Large intestine (tissue), 3 donors: ENCODE results near the gene SIGMAR1. TPM values are rescaled to one million over a fixed set of nuclear protein-coding genes. Genes with fewer than 3 reads are reported as not detected.

Experiments used
- DNase-seq, 2 donors: peaks; one replicate each; pipeline versions ENCODE4 v3.0.0 to v3.0.0-alpha.2; 2013
- H3K27ac ChIP-seq: one replicate; pipeline ENCODE4 v1.5.1; 2013; ENCODE audit warnings: low read length
- H3K27me3 ChIP-seq: 2 replicates; pipeline ENCODE4 v1.6.1; 2013; ENCODE audit warnings: low read length; ENCODE audit not compliant: control insufficient read depth, insufficient read depth
- H3K36me3 ChIP-seq: 2 replicates; pipeline ENCODE4 v1.6.1; 2013; ENCODE audit warnings: low read length; ENCODE audit not compliant: control insufficient read depth, insufficient read depth
- H3K4me1 ChIP-seq: one replicate; pipeline ENCODE4 v1.6.1; 2013; ENCODE audit warnings: low read length; ENCODE audit not compliant: control insufficient read depth, insufficient read depth
- H3K4me3 ChIP-seq: one replicate; pipeline ENCODE4 v1.5.1; 2013; ENCODE audit warnings: low read length
- H3K9me3 ChIP-seq: one replicate; pipeline ENCODE4 v1.6.1; 2013; ENCODE audit warnings: mild to moderate bottlenecking, low read depth, low read length, moderate library complexity; ENCODE audit not compliant: control insufficient read depth
- WGBS: methylation state at CpG from one replicate; pipeline ENCODE4 v1.1.5; 2013; ENCODE audit warnings: low lambda C conversion rate; ENCODE audit not compliant: insufficient coverage; 5-methylcytosine and 5-hydroxymethylcytosine counted together
- polyA plus RNA-seq: library from polyadenylated mRNA; unstranded; fragments of 120-200 nt; gene quantifications from one replicate; pipeline ENCODE4 v1.2.1, GENCODE V29; 2013

The SIGMAR1 gene
- polyA plus RNA-seq, 1 donor, result 79.9 TPM

DNA sequence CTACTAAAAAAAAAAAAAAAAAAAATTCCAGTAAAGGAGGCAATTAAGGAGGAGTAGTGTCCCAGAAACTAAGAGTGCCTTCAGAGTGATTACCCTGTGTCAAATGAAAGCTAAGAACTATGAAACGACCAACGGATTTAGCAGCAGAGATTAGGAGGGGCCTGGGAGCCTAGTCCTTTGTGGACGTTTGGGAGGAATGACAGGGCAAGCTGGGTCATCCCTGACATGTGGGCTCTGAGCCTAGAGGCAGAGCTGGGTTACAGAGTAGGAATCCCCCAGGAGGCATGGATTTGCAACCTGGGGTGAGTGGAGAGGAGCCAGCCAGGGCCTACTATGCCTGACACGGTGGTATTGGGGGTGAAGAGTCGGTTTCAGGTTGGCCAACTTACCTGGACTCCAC lies 4.4 kb downstream of the SIGMAR1 start:
- H3K4me1 ChIP-seq, result peaks cover 20% of the 10 kb centered on the region
- no peak for DNase-seq
- H3K27me3 ChIP-seq, result peaks cover 28% of the 10 kb centered on the region
- H3K9me3 ChIP-seq, result no peaks in the 10 kb centered on the region
- peaks cover 11% of the 10 kb centered on the region for H3K36me3 ChIP-seq
- no peak overlapping the region for H3K4me3 ChIP-seq
- no peak overlapping the region for H3K27ac ChIP-seq
- WGBS, result no CpG with 5 or more reads among the region's 5 CpGs

DNA sequence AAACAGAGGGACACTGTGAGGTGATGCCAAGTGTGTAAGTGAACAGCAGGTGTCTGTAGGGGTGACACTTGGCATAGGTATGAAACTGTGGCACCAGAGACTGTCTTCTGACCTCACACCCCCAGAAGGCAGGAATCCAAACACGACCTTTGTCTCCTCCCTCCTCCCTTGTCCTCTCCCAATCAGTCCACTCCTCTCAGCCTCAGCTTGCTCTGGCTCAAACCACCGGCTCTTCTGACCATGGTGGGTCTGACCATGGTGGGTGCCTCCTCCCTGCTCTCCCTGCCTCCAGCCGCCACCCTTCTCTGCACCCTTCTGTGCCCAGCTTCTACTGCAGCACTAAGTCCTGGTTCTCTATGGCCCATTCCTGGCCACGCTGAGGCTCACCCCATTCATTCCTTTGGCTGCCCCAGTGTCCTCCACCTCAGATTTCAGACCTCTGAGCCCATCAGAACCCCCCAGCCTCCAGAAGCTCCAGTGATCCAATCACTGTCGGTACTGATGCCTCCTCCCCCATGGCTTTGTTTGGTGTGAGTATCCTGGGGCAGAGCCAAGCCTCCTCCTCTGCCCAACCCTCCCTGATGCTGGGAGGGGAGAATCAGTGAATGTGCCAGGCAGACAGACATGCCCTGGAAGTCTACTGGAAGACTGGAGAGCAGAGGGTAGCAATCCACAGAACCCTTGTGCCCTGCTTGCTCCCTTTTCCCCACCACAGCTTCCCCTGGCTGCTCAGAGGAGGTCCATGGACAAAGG lies 7.0 kb downstream of the SIGMAR1 start:
- H3K4me1 ChIP-seq, result peaks cover 17% of the 10 kb centered on the region
- H3K4me3 ChIP-seq, result no peak overlapping the region
- no peak overlapping the region for H3K27ac ChIP-seq
- DNase-seq, result peak in 1 of 2 donors; percentile 46
- WGBS, result no CpG with 5 or more reads among the region's 5 CpGs
- peaks cover 5% of the 10 kb centered on the region for H3K9me3 ChIP-seq
- H3K36me3 ChIP-seq, result peaks cover 10% of the 10 kb centered on the region
- peaks cover 54% of the 10 kb centered on the region for H3K27me3 ChIP-seq

DNA sequence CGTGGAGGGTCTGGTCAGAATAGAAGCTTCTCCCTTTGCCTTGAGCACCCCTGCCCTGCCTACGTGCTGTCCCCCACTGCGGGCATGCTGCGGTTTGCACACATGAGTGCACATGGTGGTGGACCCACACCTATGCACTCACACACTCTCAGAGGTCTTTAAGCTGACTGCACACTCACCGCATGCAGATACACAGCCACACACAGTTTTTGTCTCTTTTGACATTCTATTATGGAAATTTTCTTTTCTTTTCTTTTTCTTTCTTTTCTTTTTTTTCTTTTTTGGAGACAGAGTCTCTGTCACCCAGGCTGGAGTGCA lies 8.1 kb downstream of the SIGMAR1 start:
- Histone ChIP-seq H3K9me3 (peaks cover 6% of the 10 kb centered on the region), H3K27ac (no peak overlapping the region), H3K36me3 (no peaks in the 10 kb centered on the region), H3K27me3 (peaks cover 65% of the 10 kb centered on the region), H3K4me3 (no peak overlapping the region), H3K4me1 (peaks cover 19% of the 10 kb centered on the region)
- DNase-seq, result no peak
- WGBS, result 25% methylated on average over 1 of the region's 5 CpGs

DNA sequence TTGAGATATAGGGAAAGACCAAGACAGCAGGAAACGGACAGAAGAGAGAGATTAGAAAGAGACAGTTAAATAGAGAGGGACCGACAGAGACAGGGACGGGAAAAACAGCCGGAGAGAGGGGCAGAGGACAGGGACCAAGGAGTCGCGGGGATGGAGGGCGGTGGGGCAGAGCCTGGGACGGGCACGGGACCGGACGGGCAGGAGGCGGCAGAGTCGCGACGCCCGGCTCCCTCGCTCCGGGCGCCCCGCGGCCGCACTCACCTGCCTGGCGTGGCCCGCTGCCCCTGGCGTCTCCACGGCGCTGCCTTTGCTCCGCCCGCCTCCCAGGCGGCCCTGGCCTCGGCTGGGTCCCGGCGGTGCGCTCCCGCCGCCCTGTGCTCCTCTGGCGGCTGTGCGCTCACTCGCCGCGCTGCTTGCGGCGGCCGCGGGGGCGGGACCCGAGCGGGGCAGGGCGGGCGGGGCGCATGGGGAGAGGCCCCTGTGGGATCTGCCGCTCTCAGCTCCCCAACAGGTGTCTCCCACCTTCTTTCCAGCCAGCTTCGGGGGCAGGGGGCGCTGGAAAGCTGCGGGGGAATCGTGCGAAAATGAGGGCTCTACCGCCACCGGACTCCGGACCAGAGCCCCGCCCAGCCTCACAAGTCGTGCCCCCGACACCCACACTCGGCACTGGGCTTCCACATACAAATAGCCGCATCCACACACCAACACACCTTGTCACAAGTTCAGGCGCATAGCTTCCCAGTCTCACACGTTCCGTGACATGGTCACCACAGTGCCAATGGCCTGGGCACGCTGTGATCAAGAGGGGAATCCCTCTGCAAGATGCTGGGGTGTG lies 8.7 kb downstream of the SIGMAR1 start, which contains the start of gene ARID3C:
Gene ARID3C (minus strand): TSS at position 411 of the 835 bp plus-strand sequence. CDS start 1,052 bp downstream, outside the sequence.
- Histone ChIP-seq H3K4me1 (peaks cover 21% of the 10 kb centered on the region), H3K36me3 (no peaks in the 10 kb centered on the region), H3K27me3 (peaks cover 71% of the 10 kb centered on the region), H3K4me3 (peak within 1 kb of the TSS; percentile 16), H3K9me3 (peaks cover 8% of the 10 kb centered on the region), H3K27ac (no peak within 1 kb of the TSS)
- peak in 1 of 2 donors; percentile 58 for DNase-seq
- 0% methylated on average over 1 of the region's 69 CpGs for WGBS

DNA sequence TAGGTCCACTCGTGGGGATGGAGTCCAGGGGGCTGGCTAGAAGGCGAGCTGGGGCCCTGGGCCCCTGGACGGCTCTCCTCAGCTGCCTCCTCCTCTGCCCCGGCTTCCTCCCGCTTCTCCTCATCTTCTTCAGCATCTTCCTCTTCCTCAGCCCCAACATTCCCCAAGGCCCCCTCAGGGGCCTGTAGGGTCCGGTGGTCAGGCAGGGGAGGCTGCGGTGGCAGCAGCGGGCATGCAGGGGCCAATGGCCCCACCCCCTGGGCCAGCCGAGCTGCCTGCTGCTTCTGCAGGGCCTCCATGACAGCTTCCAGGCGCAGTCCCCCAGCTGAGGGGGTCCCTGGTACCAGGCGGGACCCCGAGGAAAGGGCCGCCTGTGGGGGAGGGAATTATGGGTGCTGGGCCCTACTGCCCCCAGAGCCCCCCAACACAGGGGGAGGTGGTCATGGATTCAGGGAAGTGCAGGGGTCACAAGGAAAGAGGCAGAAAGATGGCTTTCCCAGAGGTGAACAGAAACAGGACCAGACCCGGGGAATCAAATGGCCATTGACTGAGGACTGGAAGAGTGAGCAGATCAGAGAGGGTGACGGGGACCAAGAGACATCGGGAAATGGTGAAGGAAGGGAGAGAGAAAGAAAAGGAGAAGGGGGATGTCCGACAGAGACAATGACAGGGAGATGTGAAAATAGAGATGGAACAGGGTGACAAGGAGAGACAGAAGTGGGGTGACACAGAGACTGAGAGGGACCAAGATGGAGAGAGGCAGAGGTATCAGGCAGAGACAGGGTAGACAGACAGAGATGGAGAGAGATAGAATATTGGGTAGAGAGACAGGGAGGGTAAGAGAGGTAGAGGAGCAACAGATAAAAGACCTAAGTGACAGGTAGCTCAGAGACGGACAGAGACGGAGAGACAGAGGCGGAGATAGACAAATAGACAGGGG lies 9.6 kb downstream of the SIGMAR1 start:
- Histone ChIP-seq H3K4me1 (peaks cover 21% of the 10 kb centered on the region), H3K9me3 (peaks cover 8% of the 10 kb centered on the region), H3K4me3 (peak overlapping the region; percentile 16), H3K27ac (no peak overlapping the region), H3K27me3 (peaks cover 80% of the 10 kb centered on the region), H3K36me3 (no peaks in the 10 kb centered on the region)
- DNase-seq, result no peak
- 18% methylated on average over 7 of the region's 20 CpGs for WGBS

DNA sequence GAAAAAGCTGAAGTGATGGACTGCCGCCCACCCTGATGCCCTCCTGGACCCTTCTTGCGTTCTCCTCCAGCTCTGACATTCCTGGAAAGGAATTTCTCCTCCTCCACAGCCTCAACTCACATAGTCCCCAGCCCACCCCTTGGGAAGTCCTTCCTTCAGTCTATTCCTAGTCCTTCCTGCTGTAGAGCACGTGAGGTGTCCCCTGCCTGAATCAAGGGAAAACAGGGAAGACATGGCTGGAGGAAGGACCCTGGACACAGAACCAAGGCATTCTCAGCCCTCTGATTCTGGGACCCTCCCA lies 12.5 kb downstream of the SIGMAR1 start:
- no peak for DNase-seq
- H3K4me3 ChIP-seq, result no peak overlapping the region
- H3K27me3 ChIP-seq, result peaks cover 91% of the 10 kb centered on the region
- no peak overlapping the region for H3K27ac ChIP-seq
- no CpG with 5 or more reads among the region's 3 CpGs for WGBS
- peaks cover 17% of the 10 kb centered on the region for H3K4me1 ChIP-seq
- H3K36me3 ChIP-seq, result no peaks in the 10 kb centered on the region
- H3K9me3 ChIP-seq, result peaks cover 8% of the 10 kb centered on the region

DNA sequence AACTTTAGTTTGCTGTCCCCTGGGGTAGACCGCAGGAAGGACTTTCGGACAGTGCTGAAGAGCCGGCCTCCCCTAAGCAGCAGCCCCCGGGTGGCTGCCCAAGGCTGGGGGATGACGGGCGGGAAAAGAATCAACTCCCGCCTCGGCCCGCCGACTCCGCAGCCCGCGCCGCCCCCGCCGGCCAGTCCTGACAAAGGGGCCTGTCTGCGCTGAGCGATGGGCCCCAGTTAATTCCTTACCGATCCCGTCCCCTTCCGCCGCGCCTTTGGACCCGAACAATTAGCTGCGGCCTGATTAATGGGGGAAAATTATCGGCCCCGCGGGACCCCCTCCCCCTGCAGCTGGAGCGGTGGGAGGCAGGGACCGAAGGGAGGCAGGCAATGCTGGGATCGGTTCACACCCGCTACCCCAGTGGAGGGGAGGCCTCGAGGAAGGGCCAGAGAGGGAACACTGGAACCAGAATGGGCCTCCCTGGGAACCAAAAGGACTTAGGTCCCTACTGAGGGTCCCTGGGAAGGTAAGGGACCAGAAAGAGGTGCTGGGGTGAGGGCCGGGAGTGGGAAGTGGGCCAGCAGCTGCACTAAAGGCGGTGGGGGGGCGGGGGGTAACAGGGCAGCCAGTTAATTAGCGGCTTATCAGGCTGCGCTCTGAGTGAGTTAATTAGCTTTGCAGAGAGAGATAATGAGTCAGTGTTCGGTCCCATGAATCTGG lies 13.0 kb downstream of the SIGMAR1 start:
- Histone ChIP-seq H3K4me1 (peaks cover 17% of the 10 kb centered on the region), H3K4me3 (no peak overlapping the region), H3K36me3 (no peaks in the 10 kb centered on the region), H3K27ac (no peak overlapping the region), H3K27me3 (peaks cover 86% of the 10 kb centered on the region), H3K9me3 (peaks cover 8% of the 10 kb centered on the region)
- WGBS, result no CpG with 5 or more reads among the region's 39 CpGs
- DNase-seq, result no peak

DNA sequence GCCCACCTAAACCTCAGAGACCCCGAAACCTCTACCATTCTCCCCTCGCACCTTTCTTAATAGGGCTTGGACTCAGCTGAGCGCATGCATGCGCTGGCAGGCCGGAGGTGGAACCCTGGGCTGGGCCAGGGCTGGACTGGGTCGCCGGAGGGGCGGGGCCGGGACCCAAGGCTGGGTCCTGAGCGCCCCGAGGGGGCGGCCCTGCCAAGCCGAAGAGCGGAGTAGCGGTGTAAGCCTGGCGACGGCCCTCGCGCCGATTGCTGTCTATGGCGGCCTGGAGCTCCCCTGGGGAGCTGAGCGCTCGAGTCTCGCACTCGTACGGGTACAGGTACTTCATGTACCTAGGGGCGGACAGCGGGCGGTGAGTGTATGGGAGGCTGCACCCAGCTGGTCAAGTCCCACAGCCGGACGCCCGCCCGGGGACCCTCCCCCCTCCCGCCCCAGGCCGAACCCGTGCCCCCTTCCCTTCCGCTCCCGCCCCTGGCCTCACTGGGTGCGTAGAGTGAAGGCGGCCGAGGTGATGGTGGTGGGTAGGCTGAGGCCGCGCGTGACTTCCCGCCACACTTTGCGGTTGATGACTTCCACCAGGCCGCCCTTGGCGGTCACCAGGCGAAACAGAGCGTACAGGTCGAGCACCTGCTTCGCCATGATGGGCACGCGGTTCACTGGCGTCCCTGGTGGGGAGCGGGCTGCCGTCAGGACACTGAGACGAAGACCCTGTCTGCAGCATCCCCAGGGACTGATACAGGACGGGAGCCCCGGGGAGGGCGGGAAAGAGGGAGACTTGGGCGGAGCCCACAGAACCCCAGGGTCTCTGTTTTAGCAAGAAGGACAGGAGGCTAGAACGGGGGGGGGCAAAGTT lies 14.0 kb downstream of the SIGMAR1 start:
- peaks cover 8% of the 10 kb centered on the region for H3K9me3 ChIP-seq
- H3K4me1 ChIP-seq, result peaks cover 21% of the 10 kb centered on the region
- no peaks in the 10 kb centered on the region for H3K36me3 ChIP-seq
- WGBS, result no CpG with 5 or more reads among the region's 63 CpGs
- H3K27ac ChIP-seq, result no peak overlapping the region
- peaks cover 78% of the 10 kb centered on the region for H3K27me3 ChIP-seq
- DNase-seq, result no peak
- no peak overlapping the region for H3K4me3 ChIP-seq
